Cerebellar cortex (tissue), 1 donor: ENCODE results near the gene GLB1L2.

Experiments
- DNase-seq: peaks from one replicate; pipeline ENCODE4 v3.0.0-alpha.2; 2015; ENCODE audit warnings: low spot score

The GLB1L2 gene

DNA sequence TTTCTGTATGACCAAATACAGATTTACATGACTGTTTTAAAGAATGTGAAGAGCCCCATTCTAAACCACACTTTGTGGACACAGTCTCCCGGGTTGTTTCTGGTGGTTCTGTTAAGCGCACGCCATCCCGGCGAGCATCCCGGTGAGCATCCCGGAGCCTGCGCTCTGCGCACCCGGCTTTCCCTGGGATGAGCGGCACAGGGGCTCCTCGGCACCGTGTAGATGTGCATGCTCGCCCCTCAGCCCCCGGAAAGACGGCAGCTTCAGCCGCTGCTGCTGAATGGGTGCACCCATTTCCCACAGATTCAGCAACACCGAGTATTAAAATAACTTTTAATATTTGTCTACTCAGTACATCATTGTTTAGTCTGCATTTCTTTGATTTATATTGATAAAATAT is 36.0 kb downstream of the GLB1L2 start:
- no peak for DNase-seq

DNA sequence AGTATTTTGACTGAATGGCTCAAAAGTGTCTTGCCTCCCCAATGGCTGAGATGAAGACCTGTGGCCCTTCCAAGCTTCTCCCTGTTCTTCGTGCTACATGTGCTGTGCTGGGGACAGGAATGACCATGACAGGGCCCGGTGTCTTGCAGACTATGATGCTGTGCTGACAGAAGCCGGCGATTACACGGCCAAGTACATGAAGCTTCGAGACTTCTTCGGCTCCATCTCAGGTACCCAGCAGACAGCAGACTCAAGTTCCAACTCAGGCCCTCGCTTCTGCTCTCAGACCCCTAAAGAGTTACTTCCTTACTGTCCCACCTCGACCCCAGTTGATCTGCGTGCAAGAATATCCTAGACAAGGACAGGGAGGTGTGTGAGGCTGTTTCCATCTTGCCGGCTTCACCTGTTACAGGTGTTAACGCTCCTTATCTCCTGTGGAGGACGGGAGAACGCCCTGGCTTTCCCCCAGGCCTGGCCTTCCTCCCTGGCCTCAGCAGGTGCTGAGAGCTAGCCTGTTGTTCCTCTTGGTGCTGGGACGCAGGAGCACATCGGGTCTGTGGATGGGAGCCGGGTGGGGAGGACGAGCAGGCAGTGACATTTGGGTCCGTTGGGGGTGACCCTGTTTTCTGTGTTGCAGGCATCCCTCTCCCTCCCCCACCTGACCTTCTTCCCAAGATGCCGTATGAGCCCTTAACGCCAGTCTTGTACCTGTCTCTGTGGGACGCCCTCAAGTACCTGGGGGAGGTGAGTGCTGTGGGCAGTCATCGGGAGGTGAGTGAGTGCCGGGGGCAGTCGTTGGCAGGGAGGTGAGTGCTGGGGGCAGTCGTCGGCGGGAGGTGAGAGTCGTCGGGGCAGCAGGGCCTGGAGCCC is 38.1 kb downstream of the GLB1L2 start:
- no peak for DNase-seq

DNA sequence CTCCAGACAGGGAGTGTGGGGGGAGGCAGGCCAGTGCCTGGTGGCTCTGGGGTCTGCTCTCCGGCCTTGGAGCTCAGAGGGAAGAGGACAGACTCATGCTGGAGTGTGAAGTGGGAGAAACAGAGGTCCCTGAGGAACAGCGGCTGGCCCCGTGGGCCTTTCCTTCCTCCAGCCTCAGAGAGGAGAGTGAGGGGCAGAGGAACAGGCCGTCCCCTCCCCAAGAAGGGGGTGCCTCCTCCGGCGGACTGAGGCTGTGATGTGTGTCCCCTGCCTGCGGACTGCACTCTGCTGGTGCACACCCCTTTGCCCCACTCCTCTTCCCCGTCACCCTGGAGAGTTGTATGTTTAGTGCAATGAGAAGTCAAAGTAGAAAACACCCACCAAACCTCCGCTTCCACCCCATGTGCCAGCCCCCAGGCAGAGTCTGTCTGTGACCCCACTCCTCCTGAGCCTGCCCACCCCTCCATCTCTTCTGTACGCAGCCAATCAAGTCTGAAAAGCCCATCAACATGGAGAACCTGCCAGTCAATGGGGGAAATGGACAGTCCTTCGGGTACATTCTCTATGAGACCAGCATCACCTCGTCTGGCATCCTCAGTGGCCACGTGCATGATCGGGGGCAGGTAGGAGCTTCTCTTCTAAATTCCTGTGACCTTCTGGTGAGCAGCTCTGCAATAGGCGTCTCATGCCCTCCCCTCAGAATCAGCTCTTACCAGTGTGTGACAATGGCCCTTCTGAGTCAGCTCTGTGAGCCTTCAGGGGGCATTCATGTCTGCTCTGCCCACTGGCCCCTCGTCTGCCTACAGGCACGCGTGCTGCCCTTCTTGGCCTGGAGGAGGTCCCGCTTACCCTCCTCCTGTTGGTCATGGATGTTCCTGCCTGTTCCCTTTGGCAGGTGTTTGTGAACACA is 39.0 kb downstream of the GLB1L2 start:
- DNase-seq, result no peak

DNA sequence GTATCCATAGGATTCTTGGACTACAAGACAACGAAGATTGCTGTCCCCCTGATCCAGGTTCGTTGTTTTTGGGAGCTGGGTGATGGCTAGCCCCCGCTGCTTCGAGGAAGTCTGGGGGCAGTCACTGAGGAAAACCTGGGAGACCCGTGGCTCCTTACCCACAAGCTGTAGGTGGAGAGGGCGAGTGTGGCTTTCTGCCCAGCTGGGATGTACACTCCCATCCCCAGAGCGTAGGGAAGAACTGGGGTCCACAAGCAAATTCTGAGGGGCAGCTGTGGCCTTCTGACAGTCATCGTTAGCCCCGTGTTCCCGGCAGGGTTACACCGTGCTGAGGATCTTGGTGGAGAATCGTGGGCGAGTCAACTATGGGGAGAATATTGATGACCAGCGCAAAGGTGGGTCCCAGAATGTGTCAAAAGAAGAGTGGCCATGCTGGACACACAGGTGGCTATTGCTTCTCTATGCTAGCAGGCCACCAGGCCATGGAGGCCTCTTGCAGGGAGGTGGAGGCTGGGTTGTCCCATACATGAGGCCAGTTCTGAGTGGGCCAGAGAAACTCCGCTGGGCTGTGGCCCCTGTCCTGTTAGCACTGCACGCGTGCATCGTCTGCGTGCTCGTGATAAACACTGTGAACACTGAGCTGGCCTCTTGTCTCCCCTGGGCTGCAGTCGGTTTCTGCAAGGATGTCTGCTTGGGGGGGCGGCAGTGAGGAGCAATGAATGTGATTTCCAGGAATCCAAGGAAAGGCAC is 39.8 kb downstream of the GLB1L2 start:
- no peak for DNase-seq

DNA sequence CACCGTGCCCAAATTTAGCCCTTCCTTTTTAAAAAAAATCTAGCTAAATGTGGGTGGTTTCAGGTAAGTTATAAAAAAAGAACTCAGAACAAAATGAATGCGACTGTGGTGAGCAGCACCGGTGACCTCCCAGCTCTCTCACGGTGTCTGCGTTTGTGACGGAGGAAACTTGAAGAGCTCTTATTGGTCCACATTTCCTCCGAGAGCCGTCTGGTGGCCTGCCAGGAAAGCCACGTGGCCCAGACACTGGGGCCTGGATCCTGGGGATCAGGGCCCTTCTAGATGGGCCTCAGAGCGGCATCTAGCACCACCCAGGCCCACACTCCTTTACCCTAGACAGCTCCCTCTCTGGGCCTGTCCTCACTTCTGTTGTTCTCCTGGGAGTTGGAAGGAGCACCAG is 40.7 kb downstream of the GLB1L2 start:
- DNase-seq, result no peak

DNA sequence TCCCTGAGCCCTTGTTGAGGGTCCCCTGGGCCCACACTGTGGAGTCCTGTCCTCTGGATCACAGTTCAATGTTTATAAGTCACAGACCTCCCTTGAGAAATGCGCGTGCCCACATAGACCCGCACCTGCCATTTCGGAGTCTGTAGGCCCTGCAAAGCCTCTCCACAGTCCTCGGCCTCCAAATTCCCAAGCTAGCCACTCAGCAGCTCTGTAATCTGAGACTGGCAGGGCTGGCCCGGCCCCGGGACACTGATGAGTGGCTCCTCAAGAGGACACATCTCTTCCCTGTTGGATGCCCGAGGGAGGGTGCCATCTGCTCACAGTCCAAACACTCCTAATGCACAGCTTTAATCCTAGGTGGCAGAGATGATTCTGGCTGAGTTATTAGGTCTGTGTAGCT is 41.2 kb downstream of the GLB1L2 start:
- peak; percentile 1 for DNase-seq

DNA sequence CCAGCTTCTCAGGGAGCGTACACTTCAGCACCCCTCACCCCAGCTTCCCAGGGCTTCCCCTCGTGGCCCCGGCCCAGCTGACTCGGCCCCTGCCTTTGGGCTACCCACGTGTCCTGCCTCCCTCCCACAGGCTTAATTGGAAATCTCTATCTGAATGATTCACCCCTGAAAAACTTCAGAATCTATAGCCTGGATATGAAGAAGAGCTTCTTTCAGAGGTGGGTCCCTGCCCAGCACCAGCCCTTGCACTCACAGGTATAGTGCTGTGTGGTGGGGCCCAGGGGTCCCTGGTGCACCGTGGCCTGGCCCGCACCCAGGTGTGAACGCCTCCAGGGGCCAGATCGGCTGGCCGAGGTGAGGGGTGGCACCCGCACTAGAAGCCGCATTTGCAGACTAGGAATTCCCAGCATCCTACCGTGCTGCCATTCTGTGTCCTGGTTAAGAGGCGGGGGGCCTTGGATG is 41.8 kb downstream of the GLB1L2 start:
- DNase-seq, result no peak

DNA sequence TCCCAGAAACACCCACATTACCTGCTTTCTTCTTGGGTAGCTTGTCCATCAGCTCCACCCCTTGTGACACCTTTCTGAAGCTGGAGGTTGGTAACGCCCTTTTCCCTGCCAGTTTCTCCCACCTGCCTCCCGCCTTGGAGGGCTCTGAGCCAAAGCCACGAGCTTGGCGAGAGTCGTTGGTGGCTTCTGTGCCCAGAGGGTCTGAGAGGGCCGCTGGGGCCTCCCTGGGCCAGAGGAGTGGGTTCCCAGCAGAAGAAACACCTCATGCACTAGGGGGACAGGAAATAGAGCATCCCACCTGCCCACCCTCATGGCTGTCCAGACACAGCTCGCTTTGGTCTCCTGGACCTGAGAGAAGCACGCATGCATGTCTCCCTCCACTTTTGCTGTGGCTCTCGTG is 42.4 kb downstream of the GLB1L2 start:
- DNase-seq, result no peak

DNA sequence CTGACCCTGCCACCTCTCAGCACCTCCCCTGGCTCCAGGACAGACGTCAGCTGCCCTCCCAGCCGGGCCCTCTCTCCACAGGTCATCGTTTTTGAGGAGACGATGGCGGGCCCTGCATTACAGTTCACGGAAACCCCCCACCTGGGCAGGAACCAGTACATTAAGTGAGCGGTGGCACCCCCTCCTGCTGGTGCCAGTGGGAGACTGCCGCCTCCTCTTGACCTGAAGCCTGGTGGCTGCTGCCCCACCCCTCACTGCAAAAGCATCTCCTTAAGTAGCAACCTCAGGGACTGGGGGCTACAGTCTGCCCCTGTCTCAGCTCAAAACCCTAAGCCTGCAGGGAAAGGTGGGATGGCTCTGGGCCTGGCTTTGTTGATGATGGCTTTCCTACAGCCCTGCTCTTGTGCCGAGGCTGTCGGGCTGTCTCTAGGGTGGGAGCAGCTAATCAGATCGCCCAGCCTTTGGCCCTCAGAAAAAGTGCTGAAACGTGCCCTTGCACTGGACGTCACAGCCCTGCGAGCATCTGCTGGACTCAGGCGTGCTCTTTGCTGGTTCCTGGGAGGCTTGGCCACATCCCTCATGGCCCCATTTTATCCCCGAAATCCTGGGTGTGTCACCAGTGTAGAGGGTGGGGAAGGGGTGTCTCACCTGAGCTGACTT is 43.2 kb downstream of the GLB1L2 start:
- no peak for DNase-seq

DNA sequence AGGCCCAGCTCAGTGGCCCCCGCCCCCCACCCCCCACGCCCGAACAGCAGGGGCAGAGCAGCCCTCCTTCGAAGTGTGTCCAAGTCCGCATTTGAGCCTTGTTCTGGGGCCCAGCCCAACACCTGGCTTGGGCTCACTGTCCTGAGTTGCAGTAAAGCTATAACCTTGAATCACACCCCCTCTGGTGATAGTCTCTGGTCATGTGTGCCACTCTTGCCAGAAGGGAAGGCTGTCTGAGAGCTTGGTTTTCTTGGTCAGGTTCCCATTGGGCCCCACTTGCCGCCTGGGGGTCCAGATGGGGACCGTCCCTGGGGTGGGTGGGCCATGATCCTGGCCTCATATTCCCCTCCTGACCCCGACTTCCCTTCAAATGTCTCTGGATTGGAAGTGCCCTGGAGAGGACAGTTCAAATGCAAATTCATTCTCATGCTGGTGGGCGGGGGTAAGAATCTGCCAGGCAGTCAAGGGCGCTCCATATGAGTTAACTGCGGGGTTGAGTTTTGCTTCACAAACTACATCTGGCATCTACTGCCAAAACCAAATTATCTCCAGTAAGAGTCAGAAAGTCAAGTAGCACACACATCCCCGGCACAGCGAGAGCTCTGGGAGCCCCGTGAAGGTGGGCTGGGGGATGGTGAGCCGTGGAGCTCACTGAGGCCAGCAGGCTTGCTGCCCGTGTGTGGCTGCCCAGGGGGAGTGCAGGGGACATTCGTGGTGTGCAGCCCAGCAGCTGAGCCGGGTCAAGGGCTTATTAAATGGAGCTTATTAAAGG is 44.5 kb downstream of the GLB1L2 start:
- no peak for DNase-seq

DNA sequence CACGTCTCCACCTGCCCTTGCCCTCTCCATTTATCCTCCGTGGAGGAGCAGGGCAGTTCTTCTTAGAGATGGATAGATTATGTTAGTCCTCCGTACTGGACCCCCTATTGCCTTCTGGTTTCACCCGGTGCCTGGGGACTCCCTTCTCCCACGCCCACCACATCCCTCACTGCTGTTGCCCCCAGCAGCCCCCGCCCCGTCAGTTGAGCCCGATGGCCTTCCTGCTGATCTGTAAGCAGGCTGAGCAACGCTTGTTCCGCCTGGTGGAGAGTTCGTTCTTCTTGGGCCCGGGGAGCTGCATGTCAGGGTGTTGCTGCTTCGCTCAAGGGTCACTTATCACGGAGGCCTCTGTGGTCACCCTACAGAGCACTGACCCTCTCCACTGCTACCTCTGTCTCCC is 46.1 kb downstream of the GLB1L2 start:
- DNase-seq, result no peak

DNA sequence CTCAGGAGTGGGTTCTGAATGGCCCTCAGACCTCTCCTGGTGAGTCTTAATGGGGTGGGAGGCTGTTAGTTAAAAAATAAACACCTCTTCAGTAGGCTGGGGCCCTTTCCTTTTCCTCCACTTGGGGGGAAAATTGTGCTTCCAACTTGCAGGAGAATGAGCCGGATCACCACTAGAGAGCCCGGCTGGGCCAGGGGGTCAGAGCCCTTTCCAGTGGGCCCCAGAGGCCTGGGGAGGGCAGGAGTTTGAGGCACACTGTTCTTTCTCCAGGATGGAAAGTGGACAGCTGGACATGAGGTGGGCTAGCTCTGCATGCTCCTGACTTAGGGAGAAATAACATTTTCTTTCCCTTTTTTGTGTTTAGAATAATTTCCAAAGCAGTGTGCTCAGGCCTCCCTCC is 47.5 kb downstream of the GLB1L2 start:
- DNase-seq, result no peak

DNA sequence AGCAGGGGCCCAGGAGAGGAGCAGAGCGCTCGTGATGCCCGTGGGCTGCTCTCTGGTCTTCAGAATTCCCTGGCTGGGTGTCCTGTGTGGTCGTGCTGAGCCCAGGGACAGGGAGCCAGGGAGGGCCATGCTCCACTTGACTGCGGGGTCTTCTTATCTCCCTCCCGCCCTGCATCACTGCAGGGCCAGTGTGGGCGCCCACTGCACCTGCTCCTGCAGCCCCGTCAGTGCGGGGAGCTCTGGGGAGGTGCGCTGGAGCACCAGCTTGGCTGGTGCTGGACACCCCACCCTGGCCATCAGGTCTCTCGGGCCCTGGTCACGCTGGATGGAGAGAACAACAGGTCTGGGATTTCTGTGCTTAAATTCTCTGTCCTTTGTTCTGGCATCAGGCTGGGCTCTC is 48.4 kb downstream of the GLB1L2 start:
- no peak for DNase-seq

DNA sequence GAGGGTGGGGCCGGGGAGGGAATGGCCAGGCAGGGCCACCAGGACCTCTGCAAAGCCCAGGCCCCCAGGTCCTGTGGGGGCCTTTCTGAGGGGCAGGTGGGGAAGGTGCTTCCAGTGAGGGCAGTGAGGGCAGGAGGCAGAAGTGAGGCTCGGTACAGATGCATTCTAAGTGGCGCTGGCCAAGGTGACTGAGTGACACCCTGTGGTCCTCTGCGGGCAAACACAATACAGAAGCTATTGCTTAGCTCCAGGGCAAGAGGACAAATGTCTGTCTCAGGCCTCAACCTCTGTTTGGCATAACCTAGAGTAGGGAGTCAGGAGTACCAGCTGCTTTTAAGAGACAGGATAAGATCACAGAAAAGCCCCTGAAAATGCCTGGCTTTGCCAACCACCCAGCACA is 49.0 kb downstream of the GLB1L2 start:
- no peak for DNase-seq

DNA sequence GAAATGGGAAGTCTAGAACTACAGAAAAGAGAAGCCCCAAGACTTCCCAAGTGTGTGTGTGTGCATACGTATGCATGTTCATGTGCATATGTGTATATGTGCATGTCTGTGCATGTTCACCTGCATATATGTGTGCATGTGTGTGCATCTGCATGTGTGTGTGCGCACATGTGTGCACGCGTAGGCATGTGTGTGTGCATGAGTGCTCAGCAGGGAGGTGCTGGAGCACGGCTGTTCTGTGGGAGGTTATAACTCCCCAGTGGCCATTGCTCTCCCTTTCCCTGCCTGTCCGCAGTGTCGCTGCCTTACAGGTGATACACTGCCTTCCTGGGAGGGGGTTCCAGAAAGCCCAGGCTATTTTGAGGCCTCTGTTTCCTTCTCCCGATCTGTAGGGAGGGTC is 50.5 kb downstream of the GLB1L2 start:
- no peak for DNase-seq

DNA sequence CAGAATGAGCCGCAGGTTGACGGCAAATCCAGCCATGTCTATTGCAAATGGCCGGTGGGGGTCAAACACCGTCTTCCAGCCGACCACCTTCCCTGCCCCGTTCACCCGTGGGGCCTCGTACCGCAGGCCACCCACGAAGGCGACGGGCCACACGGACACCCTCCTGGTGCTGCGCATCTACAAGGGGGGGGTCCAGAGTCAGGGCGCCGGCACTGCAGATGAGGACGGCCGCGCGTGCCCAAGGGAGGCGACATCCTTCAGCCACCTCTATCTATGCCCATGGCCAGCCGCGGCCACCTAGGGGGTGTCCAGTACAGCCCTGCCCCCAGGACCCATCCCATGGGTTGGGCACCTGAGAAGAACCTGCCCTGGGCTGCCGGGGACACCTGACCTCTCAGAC is 51.0 kb downstream of the GLB1L2 start:
- no peak for DNase-seq

DNA sequence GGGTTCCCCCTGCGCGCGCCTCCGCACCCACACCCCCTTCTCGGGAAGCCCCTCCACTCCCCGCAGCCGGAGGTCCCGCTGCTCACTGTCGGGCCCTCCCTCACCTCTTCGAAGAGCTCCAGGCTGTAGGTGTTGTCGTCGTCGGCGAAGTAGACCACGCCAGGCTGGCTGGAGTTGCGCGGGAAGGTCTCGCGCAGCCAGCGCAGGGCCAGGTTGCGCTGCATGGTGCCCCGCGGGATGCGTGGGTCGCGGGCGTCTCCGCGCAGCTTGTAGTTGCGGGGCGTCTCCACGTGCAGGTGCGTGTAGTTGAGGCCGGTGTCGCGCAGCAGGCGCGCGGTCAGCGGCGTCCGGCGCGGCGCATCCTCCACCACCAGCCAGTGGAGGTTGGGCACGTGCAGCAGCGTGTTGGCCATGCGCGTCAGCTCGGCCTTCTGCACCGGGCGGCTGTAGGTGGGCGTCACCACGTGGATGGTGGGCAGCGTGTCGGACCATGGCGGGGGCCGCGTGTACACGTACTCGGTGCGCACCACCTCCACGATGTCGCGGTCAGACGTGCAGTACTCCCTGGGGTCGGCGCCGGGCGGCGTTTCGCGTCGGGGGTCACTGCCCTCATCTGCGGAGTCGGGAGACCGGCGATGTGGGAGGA is 51.9 kb downstream of the GLB1L2 start:
- DNase-seq, result no peak

DNA sequence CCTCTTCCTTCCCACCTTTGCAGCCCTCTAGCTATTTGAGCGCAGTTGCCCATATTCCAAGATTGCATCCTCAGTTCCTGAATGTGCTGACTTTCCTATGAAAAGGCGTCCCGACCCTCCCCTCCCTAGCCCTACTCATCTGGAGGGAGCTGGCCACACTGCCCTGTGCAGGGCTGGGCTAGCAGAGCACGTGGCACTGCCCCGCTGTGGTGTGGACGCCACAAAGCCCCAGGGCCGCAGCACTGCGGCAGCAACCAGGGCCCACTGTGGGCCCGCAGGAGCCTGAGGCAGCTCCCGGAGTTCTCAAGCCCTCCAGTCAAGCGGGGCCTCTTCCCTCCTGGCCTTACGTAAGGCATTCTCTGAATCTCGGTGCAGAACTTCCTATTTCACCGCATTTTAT is 52.6 kb downstream of the GLB1L2 start:
- DNase-seq, result no peak

DNA sequence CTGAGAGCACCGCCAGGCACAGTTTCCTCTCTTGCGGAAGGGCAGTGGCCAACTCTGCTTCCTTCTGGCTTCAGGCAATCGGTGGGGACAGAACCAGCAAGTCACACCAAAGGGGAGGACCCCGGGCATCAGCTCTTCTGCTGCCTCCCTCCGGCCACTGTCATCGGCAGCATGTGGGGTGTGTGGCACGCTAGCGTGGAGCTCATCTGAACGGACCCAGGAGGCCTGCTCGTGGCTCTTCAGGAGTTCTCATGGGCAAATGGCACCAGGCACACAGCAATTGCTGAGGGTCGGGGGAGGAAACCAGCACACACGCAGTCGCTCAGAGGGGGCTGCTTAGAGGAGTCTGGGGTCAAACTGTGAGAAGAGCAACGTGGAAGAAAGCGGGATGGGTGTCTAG is 53.4 kb downstream of the GLB1L2 start:
- no peak for DNase-seq

DNA sequence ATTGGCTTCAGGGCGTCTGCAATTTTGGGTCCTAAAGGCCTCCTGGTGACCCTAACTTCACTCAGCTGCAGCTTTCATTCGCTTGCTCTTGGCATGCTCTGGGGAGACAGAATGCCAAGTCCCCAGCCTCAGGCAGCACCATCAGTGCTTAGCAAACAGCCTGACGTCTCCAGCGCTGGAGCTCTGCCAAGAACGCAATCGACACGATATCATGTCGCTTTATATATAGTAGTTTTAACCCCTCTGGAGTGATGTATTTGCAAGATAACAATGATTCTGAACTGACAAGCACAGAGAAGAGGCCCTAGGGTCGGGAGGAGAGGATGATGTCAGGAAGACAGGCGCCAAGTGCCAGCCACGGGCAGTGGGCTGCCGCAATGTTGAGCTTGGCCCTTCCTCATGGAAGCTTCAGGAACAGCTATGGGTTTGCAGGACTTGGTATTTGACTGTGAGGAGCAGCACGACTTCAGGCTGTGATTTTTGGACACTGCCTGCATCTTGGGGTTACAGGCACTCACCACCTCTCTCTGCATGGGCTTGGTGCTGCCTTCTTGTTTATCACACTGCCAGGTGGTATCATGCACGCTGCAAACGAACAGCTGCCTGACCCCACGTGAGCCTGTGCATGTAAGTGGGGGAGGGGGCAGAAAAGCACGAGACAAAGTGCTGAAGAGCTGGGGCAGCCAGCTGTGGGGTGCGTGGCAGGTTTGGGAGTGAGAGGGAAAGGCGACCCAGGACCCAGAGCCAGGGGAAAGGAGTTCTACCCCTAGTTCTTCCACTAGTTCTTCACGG is 54.2 kb downstream of the GLB1L2 start:
- DNase-seq, result no peak
